HG03432 (cell line): Measurements from ENCODE around the gene ADCY9.

Experiments used
- ATAC-seq: cut with Tn5 transposase; IDR thresholded peaks from one replicate; pipeline ENCODE4 v1.9.1; 2021; ENCODE audit warnings: mild to moderate bottlenecking, moderate library complexity; ENCODE audit not compliant: unreplicated experiment

The ADCY9 gene

DNA sequence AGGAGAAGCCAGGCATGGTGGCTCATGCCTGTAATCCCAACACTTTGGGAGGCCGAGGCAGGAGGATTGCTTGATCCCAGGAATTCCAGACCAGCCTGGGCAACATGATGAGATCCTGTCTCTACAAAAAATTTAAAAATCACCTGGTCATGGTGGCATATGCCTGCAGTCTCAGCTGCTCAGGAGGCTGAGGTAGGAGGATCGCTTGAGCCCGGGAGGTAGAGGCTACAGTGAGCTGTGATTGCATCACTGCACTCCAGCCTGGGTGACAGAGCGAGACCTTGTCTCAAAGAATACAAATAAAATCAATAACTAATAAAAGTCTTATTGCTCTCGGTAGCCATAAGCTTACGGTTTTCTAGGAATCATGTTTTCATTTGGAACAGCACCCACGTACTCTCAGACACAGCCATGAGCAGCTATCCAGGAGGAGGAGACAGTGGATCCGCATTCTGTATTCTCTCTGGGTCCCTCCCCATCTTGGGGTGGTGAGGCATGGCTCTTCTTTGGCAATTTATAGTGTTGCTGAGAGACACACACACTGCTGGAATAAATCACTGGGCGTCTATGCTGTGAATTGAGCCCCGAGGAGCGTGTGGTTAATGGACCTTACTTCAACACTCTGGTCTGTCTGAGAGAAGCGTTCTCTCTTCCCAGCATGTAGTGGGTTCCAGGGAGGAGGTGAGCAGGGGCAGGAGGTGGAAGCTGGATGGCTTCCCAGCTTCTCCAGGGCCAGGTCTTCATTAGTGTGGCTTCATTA lies 8.5 kb upstream of the ADCY9 start:
- ATAC-seq = no peak

DNA sequence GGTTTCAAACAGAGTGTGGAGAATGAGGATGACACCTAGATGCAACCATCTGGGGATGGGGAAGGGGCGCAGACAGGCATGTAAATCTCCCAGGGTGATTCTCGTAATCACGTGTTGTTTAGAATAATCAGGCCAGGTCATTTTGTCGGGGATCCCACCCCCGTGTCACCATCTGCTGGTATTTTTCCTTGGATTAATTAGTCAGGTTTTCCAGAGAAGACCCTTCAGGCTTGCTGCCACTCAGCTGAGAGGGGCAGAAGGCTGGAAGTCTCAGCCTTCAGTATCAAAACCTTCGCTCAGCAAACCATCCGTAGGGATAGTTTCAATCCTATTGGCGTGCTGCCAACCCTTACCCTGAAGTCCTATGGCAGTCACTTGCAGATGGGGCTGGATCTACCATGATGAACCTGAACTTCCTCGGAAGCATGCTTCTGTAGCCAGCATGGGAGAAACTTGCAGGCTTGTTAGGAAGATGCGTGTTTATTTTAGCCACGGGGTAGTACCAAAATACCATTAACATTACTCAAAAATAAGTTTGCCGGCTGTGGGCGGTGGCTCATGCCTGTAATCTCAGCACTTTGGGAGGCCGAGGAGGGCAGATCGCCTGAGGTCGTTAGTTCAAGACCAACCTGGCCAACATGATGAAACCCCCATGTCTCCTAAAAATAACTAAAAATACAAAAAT lies 7.5 kb upstream of the ADCY9 start:
- ATAC-seq = no peak

DNA sequence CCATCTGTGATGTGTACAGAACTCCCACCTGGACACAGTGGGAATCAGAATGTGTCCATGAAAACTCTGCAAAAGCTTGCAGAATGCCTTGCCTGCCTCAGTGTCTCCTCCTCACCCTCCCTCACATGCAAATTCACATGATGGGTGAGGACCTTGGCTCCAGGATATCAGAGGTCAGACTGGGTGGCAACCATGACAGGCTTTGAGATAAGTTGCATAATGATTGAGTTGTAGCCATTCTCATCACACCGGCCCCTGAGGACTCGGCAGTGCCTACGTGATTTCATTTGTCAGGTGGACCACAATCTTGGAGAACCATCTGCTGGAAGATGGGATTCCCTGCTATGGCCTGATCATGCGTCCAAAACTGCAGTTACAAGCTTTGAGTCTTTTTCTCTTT lies 3.9 kb upstream of the ADCY9 start:
- no peak for ATAC-seq

- no peak for ATAC-seq
These were observed 972 bp upstream of the ADCY9 start for GRCh38 chr16:4117250-4117578.

DNA sequence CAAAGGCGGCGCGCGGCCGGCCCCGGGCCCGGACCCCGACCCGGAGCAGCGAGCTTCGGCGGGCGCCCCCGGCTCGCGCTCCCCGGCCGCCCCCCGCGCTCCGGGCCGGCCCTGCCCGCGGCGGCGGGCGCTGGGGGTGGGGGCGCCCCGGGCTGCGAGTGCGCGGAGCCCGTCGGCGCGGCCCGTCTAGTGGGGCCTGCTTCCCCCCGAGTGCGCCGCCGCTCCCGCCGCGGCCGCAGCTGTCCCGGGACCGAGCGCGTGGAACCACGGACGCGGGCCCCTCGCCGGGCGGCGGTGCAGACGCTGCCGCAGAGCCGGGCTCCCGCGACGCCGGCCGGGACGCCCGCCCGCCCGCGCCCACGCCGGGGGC lies 308 bp downstream of the ADCY9 start:
- ATAC-seq = peak; percentile 28

GRCh38 chr16:4115209-4115948 lies 863 bp downstream of the ADCY9 start:
- ATAC-seq = peak; percentile 19

GRCh38 chr16:4114257-4115208 lies 1.7 kb downstream of the ADCY9 start:
- ATAC-seq = no peak

DNA sequence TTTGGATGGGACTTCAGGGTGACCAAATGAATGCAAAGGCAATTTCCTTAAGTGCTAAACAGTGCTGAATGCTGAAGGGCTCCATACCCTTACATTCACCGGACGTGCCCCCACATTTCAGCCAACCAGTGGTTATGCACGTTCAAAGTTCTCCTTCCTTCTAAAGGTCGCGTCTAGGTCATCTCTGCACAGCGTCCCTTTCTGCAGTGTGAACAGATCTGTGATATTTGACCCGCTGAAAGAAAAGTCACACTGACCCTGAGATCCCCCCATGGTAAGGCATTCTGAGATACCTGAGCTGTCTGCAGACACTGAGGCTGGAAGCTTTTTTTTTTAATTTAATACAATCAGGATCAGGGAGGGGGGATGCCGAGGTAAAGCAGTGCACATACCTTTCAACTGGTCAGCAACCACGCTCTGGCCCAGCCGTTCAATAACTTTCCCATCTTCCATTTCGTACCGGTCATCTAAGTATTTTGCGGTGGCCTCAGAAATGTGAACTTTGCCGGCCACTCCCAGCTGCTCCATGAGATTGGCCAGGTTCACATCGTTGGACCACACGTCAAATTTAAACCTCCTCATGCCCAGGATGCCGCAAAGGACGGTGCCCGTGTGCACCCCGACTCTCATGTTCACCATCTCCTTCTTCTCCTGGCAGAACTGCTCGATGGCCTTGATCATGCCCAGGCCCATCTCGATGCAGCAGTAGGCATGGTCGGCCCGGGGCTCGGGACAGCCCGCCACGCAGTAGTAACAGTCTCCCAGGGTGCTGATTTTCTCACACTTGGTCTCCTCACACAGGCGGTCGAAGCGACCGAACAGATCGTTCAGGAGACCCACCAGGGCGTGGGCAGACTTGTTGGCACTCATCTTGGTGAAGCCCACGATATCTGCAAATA lies 2.6 kb downstream of the ADCY9 start:
- ATAC-seq = no peak

DNA sequence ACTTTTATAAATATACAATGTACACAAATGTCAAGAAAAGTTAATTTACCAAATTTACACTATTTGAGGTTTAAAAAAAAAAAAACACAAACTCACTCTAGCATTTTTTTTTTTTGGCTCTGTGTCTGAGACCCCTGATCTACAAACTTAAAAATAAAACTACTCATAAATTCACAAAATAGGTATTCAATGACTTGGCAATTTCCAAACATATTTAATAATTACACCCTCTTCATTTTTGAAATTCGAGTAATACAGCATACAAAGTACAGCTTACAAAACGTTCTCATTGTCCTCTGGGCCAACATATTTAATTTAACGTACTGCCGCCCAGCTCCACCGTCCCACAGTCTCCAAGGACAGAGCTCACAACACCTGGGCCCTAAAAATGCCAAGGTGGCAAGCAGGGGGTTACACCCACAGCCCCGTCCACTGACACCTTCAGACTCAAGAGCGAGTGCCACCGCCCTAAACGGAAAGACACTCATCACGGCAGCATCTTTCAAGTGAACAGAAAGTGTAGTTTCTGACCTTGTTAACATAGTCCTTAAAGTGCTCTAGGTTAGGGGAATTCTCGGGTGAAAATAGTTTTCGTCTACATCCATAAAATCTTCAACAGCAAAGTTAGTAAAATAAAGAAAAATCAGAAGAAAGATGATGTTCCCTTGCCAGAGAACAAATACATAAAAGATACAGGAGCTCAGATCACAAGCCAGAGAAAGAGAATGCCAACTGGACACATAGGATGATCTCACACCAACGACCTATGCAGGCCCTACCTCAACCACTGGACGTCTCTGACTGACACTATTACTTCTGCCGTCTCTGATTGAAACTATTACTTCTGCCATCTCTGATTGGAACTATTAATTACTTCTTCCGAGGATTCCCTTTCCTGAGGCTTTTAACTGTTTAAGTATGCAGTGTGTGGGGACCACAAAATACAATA lies 4.2 kb downstream of the ADCY9 start:
- no peak for ATAC-seq

- ATAC-seq = no peak
These were observed 5.6 kb downstream of the ADCY9 start for GRCh38 chr16:4110680-4111079.

DNA sequence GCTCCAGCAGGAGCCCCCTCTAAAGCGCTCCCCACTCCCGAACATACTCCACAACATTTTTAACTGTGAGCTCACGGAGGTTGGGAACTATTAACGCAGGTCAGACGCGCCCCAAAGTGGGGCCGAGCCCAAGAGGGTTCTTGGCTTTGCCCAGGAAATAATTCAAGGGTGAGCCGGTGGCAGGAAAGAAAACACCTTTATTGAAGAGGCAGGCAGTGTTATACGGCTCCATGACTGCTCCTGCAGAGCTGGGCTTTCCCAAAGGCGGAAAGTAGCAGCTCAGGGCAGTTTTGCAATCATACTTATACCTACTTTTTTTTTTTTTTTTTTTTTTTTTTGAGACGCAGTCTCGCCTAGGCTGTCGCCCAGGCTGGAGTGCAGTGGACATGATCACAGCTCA lies 6.2 kb downstream of the ADCY9 start:
- no peak for ATAC-seq

GRCh38 chr16:4109250-4109736 lies 6.9 kb downstream of the ADCY9 start:
- ATAC-seq = no peak

DNA sequence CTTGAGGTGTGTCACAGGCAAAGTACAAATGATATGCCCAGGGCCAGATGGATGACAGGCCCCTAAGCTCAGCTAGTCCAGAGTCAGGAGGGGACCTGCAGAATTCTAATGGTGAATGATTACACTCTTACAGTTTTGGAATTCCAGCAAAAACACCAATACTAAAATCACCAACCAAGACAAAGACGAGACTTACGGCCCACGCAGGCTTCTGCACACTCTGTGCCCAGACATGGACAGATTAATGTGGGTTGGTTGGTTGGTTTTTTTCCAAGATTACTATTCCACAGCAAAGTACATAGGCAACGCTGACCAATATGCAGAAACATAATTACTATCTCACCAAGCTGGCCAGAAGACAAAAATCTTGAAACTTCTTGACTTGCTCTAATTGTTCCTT lies 9.7 kb downstream of the ADCY9 start:
- no peak for ATAC-seq

DNA sequence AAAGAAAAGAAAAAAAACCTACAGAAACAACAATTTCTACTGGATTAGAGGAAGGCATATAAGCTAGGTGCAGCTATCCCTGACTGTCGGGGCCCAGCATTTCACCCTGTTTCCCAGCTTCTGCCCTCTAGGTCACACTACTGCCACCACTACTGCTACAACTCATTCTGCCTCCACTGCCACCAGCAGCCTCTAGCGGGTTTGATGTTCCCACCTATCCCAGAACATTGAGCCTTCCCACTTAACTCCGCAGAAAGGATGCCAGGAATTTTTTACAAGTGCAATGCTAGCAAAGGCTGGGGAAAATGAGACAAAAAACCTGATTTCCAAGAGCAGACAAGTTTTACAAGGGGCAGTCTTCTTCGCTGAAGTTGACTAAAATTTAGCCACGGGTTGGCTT lies 10.4 kb downstream of the ADCY9 start:
- ATAC-seq = no peak

DNA sequence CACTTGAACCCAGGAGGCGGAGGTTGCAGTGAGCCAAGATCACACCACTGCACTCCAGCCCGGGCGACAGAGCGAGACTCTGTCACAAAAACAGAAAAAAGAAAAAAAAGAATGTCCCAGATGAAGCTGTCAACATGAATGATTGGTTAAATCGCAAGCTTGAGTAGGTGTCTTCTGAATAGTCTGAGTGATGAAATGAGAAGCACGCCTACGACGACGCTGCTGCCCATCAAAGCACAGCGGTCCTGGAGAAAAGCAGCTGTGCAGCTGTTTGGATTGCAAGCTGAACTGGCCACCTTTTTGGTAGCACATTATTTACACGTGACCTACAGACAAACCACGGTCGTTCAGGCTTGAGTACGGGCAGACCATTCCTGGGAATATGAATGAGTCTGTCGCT lies 12.5 kb downstream of the ADCY9 start:
- no peak for ATAC-seq

GRCh38 chr16:4101421-4102219 lies 14.6 kb downstream of the ADCY9 start:
- ATAC-seq = no peak

GRCh38 chr16:4098501-4098900 lies 17.7 kb downstream of the ADCY9 start:
- ATAC-seq = no peak

DNA sequence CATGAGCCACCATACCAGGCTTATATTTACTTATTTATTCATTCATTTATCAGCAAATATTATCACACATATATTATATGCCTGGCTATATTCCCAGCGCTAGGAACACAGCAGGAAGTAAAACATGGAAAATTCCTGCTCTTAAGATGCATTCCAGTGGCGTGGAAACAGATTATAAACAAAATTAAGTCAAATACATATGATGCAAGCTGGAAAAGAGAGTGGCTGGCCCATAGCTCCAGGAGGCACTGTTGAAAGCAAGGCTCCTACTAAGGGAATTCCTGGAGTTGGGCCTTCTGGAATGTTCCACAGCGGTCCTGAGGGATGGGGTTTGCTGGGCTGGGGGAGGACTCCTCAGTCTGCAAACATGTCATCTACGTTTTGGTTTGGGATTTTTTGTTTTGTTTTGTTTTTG lies 18.4 kb downstream of the ADCY9 start:
- no peak for ATAC-seq
